ENCODE results near the gene IRX2.
A peak's percentile ranks its signal among the peaks of the same experiment; 100 is the strongest.

The IRX2 gene

GRCh38 chr5:2756211-2757152, 5.0 kb upstream of the IRX2 start:
- peak overlapping the region; percentile 73 for H3K4me3 ChIP-seq (ENCODE audit: low read length)
- no peak; the same call in 1 of the 2 replicates for TF ChIP-seq CTCF (conservative IDR thresholded peaks at IDR 0.05; ENCODE audit: low read length)
- peak; percentile 86 for DNase-seq (ENCODE audit: low read depth)

- no peak for TF ChIP-seq CTCF (conservative IDR thresholded peaks at IDR 0.05; ENCODE audit: low read length)
- peak; percentile 30 for DNase-seq (ENCODE audit: low read depth)
- H3K4me3 ChIP-seq (ENCODE audit: low read length) = peak overlapping the region; percentile 73
Observed at GRCh38 chr5:2755681-2756171, 4.2 kb upstream of the IRX2 start.

DNA sequence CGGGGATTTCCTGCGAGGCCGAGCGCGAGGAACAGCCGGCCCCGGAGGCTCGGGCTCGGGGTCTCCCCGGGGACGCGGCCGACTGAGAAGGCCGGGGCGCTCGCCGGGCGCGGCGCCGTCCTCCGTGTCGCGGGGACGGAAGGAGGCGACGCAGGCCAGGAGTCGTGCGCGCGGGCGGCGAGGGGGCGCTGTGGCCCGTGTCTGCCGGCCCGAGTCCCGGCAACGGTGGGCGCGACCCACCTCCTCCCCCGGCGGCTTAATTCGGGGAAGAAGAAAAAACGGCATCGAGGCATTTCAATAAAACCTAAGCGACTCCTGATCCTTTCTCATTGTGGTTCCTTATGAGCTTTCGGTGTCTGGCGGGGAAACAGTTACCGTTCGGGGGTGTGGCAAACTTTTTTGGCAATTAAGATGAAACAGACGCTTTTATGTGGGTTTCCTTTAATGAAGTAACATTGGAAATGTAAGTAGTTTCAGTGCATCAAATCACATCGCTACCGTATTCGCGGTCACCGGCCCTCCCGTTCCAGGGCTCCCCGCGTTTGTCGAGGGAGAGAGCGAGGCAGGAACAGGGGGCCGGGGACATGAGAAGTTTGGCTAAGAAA, 3.7 kb upstream of the IRX2 start:
- peak overlapping the region; percentile 73 for H3K4me3 ChIP-seq (ENCODE audit: low read length)
- peak; percentile 38 for DNase-seq (ENCODE audit: low read depth)
- TF ChIP-seq CTCF (conservative IDR thresholded peaks at IDR 0.05; ENCODE audit: low read length) = no peak; the same call in 1 of the 2 replicates

DNA sequence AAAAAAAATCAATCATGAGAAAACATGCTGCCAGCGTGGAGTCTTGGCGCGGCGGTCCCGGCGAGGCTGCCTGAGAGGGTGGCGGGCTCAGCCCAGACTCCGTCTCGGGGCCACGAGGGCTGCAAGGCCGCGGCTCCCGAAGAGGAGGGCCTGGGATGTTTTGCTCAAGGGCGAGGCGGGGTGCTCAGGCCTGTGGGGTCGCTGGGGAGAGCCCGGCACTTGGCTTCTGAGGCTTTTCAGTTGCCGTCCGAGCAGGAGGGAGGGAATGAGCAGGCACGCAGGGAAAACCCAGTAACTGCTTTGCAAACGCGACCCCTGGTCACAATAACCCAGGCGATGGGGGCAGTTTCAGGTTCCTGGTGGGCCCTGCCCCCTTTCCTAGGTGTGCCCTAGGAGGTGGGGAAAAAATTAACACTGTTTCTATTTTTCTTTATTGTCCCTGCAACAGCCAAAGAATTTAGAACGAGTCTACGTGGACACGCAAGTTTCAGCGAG, 3.2 kb upstream of the IRX2 start:
- DNase-seq (ENCODE audit: low read depth) = peak; percentile 31
- no peak for TF ChIP-seq CTCF (conservative IDR thresholded peaks at IDR 0.05; ENCODE audit: low read length)
- peak overlapping the region; percentile 73 for H3K4me3 ChIP-seq (ENCODE audit: low read length)

DNA sequence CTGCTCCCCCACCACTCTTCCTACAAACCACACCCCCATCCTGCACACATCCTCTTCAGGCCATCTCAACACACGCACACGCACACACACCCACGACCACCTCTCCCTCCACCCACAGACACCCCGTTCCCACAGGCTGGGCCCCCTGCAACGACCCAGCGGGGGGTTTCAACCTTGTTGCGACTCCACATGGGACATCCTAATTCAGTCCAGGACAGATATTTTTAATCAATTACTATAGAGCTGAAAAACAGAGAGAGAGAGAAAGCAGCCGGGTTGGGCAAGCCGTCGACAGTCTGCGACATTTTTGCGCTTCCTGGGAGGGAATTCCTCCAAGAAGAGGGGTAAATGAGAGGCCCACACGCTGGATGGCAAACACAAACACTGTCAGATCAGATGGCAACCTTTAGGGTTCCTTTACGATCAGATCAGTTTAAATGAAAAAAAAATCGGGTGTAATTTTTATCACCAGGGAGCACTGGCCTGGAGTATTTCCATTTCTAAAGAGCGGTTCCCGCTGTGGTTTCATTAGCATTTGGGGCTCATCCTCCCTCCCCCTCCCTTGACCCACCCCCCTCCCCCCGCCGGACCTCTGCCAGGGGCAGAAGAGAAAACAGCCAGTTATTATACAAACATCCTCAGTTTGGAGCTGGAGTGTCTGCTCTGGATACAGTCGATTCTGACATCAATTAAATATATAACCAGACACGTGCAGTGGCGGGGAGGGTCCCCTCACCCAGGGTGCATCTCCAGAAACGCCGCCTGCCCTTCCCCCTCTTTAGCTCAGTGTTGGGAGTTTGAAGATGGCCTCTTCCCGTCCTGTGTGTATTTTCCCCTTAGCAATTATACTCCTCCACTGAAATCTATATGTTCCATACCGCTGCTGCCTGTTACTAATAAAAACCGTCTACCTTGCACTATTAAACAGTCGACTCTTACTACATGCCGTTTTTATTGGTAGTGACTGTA, 2.3 kb upstream of the IRX2 start:
- DNase-seq (ENCODE audit: low read depth) = peak; percentile 41
- TF ChIP-seq CTCF (conservative IDR thresholded peaks at IDR 0.05; ENCODE audit: low read length) = no peak
- H3K4me3 ChIP-seq (ENCODE audit: low read length) = peak overlapping the region; percentile 73

- DNase-seq (ENCODE audit: low read depth) = peak; percentile 40
- peak overlapping the region; percentile 73 for H3K4me3 ChIP-seq (ENCODE audit: low read length)
- TF ChIP-seq CTCF (conservative IDR thresholded peaks at IDR 0.05; ENCODE audit: low read length) = peak; percentile 6; the same call in 1 of the 2 replicates
Observed at GRCh38 chr5:2752821-2753439, 1.5 kb upstream of the IRX2 start.
